Mesendoderm (in vitro differentiated cells): ENCODE data around the gene SLC8B1.

Experiments used
- DNase-seq: peaks from one replicate; pipeline ENCODE4 v3.0.0; 2013
- H2AK5ac ChIP-seq: 2 replicates; pipeline ENCODE4 v1.6.1; 2013; ENCODE audit warnings: low read length, inconsistent platforms
- H2BK120ac ChIP-seq: 2 replicates; pipeline ENCODE4 v1.6.1; 2013; ENCODE audit warnings: low read depth, mild to moderate bottlenecking, low read length, moderate library complexity, mixed read lengths
- H2BK15ac ChIP-seq: replicated peaks from 2 replicates; pipeline ENCODE4 v1.6.1; 2013; ENCODE audit warnings: low read depth, mild to moderate bottlenecking, moderate library complexity
- H2BK5ac ChIP-seq: 2 replicates; pipeline ENCODE4 v1.6.1; 2013; ENCODE audit warnings: low read length, inconsistent platforms
- H3K18ac ChIP-seq: 2 replicates; pipeline ENCODE4 v1.6.1; 2013; ENCODE audit warnings: mild to moderate bottlenecking, low read length, mixed read lengths
- H3K23ac ChIP-seq: one replicate; pipeline ENCODE4 v1.6.1; 2013; ENCODE audit warnings: low read length
- H3K27ac ChIP-seq: 2 replicates; pipeline ENCODE4 v1.5.1; 2013; ENCODE audit warnings: low read depth, mild to moderate bottlenecking, inconsistent platforms, low read length, moderate library complexity
- H3K27me3 ChIP-seq: 2 replicates; pipeline ENCODE4 v1.6.1; 2013; ENCODE audit warnings: low read length, control low read depth, mild to moderate bottlenecking, inconsistent platforms; ENCODE audit not compliant: insufficient read depth, poor library complexity
- H3K36me3 ChIP-seq: 2 replicates; pipeline ENCODE4 v1.6.1; 2013; ENCODE audit warnings: low read length, inconsistent platforms; ENCODE audit not compliant: control insufficient read depth, insufficient read depth
- H3K4ac ChIP-seq: one replicate; pipeline ENCODE4 v1.6.1; 2013; ENCODE audit warnings: low read depth, mild to moderate bottlenecking, low read length, moderate library complexity
- H3K4me1 ChIP-seq: 2 replicates; pipeline ENCODE4 v1.6.1; 2013; ENCODE audit warnings: low read depth, low read length, inconsistent platforms; ENCODE audit not compliant: control insufficient read depth
- H3K4me2 ChIP-seq: 2 replicates; pipeline ENCODE4 v1.6.1; 2013; ENCODE audit warnings: low read length
- H3K4me3 ChIP-seq: 2 replicates; pipeline ENCODE4 v1.5.1; 2013; ENCODE audit warnings: mild to moderate bottlenecking, low read length
- H3K56ac ChIP-seq: one replicate; pipeline ENCODE4 v1.6.1; 2013; ENCODE audit warnings: low read length
- H3K79me1 ChIP-seq: 2 replicates; pipeline ENCODE4 v1.6.1; 2013; ENCODE audit warnings: low read length, inconsistent platforms
- H3K79me2 ChIP-seq: 2 replicates; pipeline ENCODE4 v1.6.1; 2013; ENCODE audit warnings: mild to moderate bottlenecking, low read length; ENCODE audit not compliant: control insufficient read depth, insufficient read depth
- H3K9ac ChIP-seq: 2 replicates; pipeline ENCODE4 v1.6.1; 2013; ENCODE audit warnings: low read length, inconsistent platforms
- H4K5ac ChIP-seq: one replicate; pipeline ENCODE4 v1.6.1; 2013; ENCODE audit warnings: low read length
- H4K8ac ChIP-seq: one replicate; pipeline ENCODE4 v1.6.1; 2013; ENCODE audit warnings: low read depth, mild to moderate bottlenecking, control low read depth, low read length, moderate library complexity
- WGBS: extraction: QIAGEN DNeasy Blood & Tissue Kit; methylation state at CpG from one replicate; pipeline ENCODE4 v1.1.7; 2013; ENCODE audit warnings: low lambda C conversion rate, missing lambda C conversion rate; ENCODE audit not compliant: insufficient coverage; ENCODE audit errors: extremely low coverage; 5-methylcytosine and 5-hydroxymethylcytosine counted together

The SLC8B1 gene

DNA sequence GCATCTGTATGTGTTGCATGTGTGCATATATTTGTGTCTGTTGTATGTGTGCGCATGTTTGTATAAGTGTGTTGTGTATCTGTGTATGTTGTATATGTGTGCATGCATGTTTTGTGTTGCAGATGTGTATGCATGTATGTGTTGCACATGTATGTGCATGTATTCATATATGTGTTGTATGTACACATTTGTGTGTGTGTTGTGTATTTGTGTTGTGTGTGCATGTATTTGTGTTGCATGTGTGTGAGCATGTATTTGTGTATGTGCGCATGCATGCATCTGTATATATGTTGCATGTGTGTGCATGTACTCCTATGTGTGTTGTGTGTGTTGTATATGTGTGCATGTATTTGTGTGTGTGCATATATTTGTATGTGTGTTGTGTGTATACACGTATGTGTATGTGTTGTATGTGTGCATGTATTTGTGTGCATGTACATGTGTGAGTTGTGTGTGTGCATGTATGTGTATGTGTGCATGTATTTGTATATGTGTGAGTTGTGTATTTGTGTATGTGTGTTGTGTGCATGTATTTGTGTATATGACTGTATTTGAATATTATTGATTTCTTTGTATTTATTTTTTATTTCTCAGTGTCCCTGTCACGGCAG, 16.8 kb downstream of the SLC8B1 start:
- no peak overlapping the region for H3K18ac ChIP-seq
- H3K4me2 ChIP-seq = no peak overlapping the region
- no peak overlapping the region for H4K8ac ChIP-seq
- no peaks in the 10 kb centered on the region for H3K4me1 ChIP-seq
- WGBS = no CpG with 5 or more reads among the region's 4 CpGs
- H4K5ac ChIP-seq = no peak overlapping the region
- H2BK15ac ChIP-seq = no peak overlapping the region
- H3K23ac ChIP-seq = no peak overlapping the region
- H3K36me3 ChIP-seq = peaks cover 2% of the 10 kb centered on the region
- H3K4me3 ChIP-seq = no peak overlapping the region
- H3K56ac ChIP-seq = no peak overlapping the region
- no peaks in the 10 kb centered on the region for H3K27me3 ChIP-seq
- no peak overlapping the region for H3K4ac ChIP-seq
- no peaks in the 10 kb centered on the region for H3K79me2 ChIP-seq
- DNase-seq = no peak
- H2AK5ac ChIP-seq = no peak overlapping the region
- H2BK5ac ChIP-seq = no peak overlapping the region
- H3K79me1 ChIP-seq = no peaks in the 10 kb centered on the region
- H3K27ac ChIP-seq = no peak overlapping the region
- no peak overlapping the region for H3K9ac ChIP-seq
- no peak overlapping the region for H2BK120ac ChIP-seq

DNA sequence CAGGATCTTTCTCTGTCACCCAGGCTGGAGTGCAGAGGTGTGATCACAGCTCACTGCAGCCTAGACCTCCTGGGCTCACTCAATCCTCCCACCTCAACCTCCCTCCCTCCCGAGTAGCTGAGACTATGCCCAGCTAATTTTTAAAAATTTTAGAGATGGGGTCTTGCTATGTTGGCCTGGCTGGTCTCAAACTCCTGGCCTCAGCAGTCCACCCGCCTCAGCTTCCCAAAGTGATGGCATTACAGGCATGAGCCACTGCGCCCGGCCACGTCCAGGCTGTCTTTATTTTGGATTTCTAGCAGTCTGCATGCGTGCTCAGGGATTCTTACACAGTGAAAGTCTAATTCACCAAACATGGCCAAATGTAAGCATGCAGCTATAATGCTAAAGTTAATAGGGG, 17.8 kb downstream of the SLC8B1 start:
- H3K9ac ChIP-seq = no peak overlapping the region
- H3K4me2 ChIP-seq = no peak overlapping the region
- H3K79me2 ChIP-seq = no peaks in the 10 kb centered on the region
- no peak overlapping the region for H2AK5ac ChIP-seq
- H3K4me1 ChIP-seq = no peaks in the 10 kb centered on the region
- no peak overlapping the region for H2BK120ac ChIP-seq
- H3K27me3 ChIP-seq = no peaks in the 10 kb centered on the region
- H3K4me3 ChIP-seq = no peak overlapping the region
- no peak overlapping the region for H3K18ac ChIP-seq
- no peak for DNase-seq
- no peak overlapping the region for H2BK5ac ChIP-seq
- no CpG with 5 or more reads among the region's 6 CpGs for WGBS
- H3K56ac ChIP-seq = no peak overlapping the region
- no peak overlapping the region for H4K5ac ChIP-seq
- H4K8ac ChIP-seq = no peak overlapping the region
- H3K27ac ChIP-seq = no peak overlapping the region
- no peak overlapping the region for H2BK15ac ChIP-seq
- no peak overlapping the region for H3K4ac ChIP-seq
- H3K79me1 ChIP-seq = no peaks in the 10 kb centered on the region
- no peak overlapping the region for H3K23ac ChIP-seq
- peaks cover 2% of the 10 kb centered on the region for H3K36me3 ChIP-seq

DNA sequence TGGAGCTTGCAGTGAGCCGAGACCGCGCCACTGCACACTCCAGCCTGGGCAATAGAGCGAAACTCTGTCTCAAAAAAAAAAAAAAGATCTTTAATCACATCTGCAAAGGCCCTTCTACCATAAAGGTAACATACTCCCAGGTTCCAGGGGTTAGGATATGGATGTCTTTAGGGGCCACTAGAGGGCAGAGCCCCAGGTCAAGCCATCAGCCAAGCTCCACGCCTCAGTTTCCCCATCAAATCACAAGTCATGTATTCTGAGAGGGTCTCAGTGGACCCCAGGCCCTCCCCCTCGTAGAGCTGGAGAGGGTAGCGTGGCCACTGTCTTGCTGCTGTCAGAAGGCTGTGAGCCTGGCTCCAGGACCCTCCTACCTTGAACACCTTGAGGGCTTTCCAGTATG, 18.8 kb downstream of the SLC8B1 start:
- no peak overlapping the region for H3K4me3 ChIP-seq
- H3K27ac ChIP-seq = no peak overlapping the region
- no peak overlapping the region for H3K4me2 ChIP-seq
- no peak overlapping the region for H2BK5ac ChIP-seq
- no peak overlapping the region for H3K9ac ChIP-seq
- H3K23ac ChIP-seq = no peak overlapping the region
- no peaks in the 10 kb centered on the region for H3K4me1 ChIP-seq
- H3K36me3 ChIP-seq = peaks cover 2% of the 10 kb centered on the region
- H2AK5ac ChIP-seq = no peak overlapping the region
- H3K27me3 ChIP-seq = no peaks in the 10 kb centered on the region
- H2BK120ac ChIP-seq = no peak overlapping the region
- H3K79me1 ChIP-seq = no peaks in the 10 kb centered on the region
- H3K56ac ChIP-seq = no peak overlapping the region
- no peaks in the 10 kb centered on the region for H3K79me2 ChIP-seq
- no peak overlapping the region for H3K4ac ChIP-seq
- no peak overlapping the region for H4K5ac ChIP-seq
- no peak for DNase-seq
- no peak overlapping the region for H4K8ac ChIP-seq
- H2BK15ac ChIP-seq = no peak overlapping the region
- no CpG with 5 or more reads among the region's 7 CpGs for WGBS
- H3K18ac ChIP-seq = no peak overlapping the region

DNA sequence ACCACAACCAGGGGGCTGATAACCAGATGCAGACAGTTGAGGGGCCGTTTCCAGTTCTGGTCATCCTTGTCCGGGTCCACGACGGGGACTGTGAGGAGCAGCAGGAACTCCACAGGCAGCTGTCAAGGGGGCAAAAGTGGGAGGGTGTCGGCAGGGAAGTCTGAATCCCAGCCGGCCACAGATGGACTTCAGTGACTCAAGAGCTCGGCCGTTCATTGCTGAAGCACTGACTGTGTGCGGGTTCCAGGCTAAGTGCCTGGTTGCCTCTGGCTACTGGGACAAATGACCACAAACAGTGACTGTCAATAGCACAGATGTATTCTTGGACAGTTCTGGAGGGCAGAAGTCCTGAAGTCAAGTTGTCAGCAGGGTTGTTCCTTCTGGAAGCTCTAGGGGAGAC, 19.6 kb downstream of the SLC8B1 start:
- peaks cover 2% of the 10 kb centered on the region for H3K36me3 ChIP-seq
- H2BK15ac ChIP-seq = no peak overlapping the region
- H2BK5ac ChIP-seq = no peak overlapping the region
- no peak overlapping the region for H3K23ac ChIP-seq
- H3K4me3 ChIP-seq = no peak overlapping the region
- no peak overlapping the region for H3K4me2 ChIP-seq
- DNase-seq = no peak
- H3K4ac ChIP-seq = no peak overlapping the region
- H3K18ac ChIP-seq = no peak overlapping the region
- H2BK120ac ChIP-seq = no peak overlapping the region
- H3K9ac ChIP-seq = no peak overlapping the region
- H2AK5ac ChIP-seq = no peak overlapping the region
- H4K8ac ChIP-seq = no peak overlapping the region
- no peak overlapping the region for H3K27ac ChIP-seq
- no peaks in the 10 kb centered on the region for H3K79me1 ChIP-seq
- WGBS = no CpG with 5 or more reads among the region's 9 CpGs
- H3K56ac ChIP-seq = no peak overlapping the region
- no peaks in the 10 kb centered on the region for H3K79me2 ChIP-seq
- no peaks in the 10 kb centered on the region for H3K27me3 ChIP-seq
- no peak overlapping the region for H4K5ac ChIP-seq
- no peaks in the 10 kb centered on the region for H3K4me1 ChIP-seq

DNA sequence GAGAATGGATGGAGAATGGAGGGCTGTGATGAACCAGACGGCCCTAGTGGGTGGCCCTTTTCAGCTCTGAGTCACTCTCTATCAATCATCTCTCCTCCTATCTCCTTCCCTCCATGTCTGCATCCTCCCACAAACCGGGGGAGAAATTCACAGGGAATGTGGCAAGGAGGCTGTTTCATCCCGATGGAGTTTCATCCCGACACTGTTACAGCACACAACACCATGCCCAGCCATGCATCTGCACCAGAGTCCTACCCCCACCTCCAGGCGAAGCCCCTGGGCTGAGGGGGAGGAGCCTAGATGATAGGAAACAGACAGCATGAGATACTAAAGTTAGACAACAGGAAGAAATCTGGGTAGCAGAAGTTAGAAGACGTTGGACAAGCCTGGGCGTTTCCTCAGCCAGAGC, 20.8 kb downstream of the SLC8B1 start:
- no peak overlapping the region for H3K4ac ChIP-seq
- no peaks in the 10 kb centered on the region for H3K27me3 ChIP-seq
- H3K9ac ChIP-seq = no peak overlapping the region
- DNase-seq = no peak
- peaks cover 2% of the 10 kb centered on the region for H3K36me3 ChIP-seq
- no peak overlapping the region for H3K23ac ChIP-seq
- H3K27ac ChIP-seq = no peak overlapping the region
- H4K5ac ChIP-seq = no peak overlapping the region
- H3K79me2 ChIP-seq = no peaks in the 10 kb centered on the region
- H3K4me2 ChIP-seq = no peak overlapping the region
- H4K8ac ChIP-seq = no peak overlapping the region
- H3K4me1 ChIP-seq = no peaks in the 10 kb centered on the region
- no peak overlapping the region for H2BK5ac ChIP-seq
- no peak overlapping the region for H3K56ac ChIP-seq
- whole genome bisulfite sequencing = no CpG with 5 or more reads among the region's 7 CpGs
- no peak overlapping the region for H3K18ac ChIP-seq
- no peak overlapping the region for H2BK120ac ChIP-seq
- H3K79me1 ChIP-seq = no peaks in the 10 kb centered on the region
- H2BK15ac ChIP-seq = no peak overlapping the region
- no peak overlapping the region for H2AK5ac ChIP-seq
- no peak overlapping the region for H3K4me3 ChIP-seq

DNA sequence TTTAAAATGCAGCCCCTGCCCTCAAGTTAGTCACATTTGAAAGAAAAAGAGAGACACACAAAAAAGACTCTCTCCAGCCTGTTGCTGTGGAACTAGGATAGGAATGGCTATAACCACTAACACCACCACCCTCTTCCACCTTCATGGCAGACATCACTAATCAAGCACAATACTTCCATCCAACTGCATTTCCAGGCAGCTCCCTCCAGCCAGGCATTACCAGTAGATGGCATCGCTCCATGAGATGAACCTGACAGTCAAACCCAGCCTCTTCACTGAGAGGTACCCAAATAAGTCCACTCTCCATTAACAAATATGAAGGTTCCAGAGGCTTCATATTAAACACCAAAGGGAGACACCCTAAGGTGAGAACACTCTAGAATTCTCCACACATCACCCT, 24.4 kb downstream of the SLC8B1 start:
- Histone ChIP-seq H2AK5ac (no peak overlapping the region), H3K4me1 (no peaks in the 10 kb centered on the region), H2BK5ac (no peak overlapping the region), H3K56ac (no peak overlapping the region), H3K36me3 (no peaks in the 10 kb centered on the region), H3K4me3 (no peak overlapping the region), H3K27ac (no peak overlapping the region), H2BK15ac (no peak overlapping the region), H3K79me2 (no peaks in the 10 kb centered on the region), H3K4ac (no peak overlapping the region), H3K18ac (no peak overlapping the region), H3K27me3 (no peaks in the 10 kb centered on the region), H3K79me1 (no peaks in the 10 kb centered on the region), H3K9ac (no peak overlapping the region), H3K4me2 (no peak overlapping the region), H2BK120ac (no peak overlapping the region), H3K23ac (no peak overlapping the region), H4K8ac (no peak overlapping the region), H4K5ac (no peak overlapping the region)
- no CpG with 5 or more reads among the region's 1 CpG for WGBS
- DNase-seq = peak; percentile 72
